Stimulated activated CD4-positive, alpha-beta T cell treated with anti-CD3 and anti-CD28 coated beads, Interleukin-15, amount 100 ng/mL, for 1 hour (primary cell): ENCODE results near the gene SIGLEC6.
"Not testable (repeated sequence)": the region's sequence is repeated elsewhere in the genome, so short reads cannot be mapped to it uniquely, and the experiment has no call there.

ENCODE experiments used
- DNase-seq, 2 donors: peaks; one replicate each; pipeline ENCODE4 v3.0.0-alpha.2; 2020; ENCODE audit warnings: low read depth in 1 of 2, low spot score in 1 of 2

SIGLEC6 gene

DNA sequence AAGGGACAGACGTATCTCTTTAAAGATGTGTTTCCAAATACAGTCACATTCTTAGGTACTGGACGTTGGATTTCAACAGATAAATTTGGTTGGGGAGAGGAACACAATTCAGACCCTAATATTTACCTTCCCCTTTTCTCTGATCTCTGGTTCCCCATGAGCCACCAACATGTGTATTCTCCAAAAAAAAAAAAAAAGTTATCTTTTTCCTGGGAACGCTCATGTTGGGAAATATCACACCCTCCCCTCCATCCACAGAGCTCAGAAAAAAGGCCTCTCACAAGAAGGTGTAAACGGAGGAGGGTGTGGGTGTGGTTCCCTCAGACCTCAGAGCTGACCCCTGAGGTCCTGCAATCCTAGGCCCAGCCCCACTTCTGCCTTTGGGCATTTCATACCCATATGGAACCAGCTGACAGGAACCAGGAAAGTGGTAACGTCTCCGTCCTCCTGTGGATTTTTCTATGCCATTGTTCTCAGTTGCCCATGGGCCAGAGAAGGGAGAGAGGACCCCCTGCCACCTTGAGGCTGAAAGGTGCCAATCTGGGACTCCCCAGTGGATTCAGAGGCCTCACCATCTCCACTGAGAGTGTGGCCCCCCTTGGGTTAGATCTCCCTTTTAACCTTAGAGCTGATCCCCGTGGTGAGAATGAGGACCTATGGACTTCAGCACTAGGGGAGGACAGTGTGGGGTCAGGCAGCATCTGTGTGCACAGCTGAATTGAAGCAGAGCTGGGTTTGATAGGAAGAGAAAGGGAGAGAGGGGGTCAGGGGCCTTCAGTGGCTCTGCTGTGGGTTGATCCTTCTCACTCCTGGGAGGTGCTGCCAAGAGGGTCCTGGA is 21.4 kb downstream of the SIGLEC6 start:
- no peak for DNase-seq

DNA sequence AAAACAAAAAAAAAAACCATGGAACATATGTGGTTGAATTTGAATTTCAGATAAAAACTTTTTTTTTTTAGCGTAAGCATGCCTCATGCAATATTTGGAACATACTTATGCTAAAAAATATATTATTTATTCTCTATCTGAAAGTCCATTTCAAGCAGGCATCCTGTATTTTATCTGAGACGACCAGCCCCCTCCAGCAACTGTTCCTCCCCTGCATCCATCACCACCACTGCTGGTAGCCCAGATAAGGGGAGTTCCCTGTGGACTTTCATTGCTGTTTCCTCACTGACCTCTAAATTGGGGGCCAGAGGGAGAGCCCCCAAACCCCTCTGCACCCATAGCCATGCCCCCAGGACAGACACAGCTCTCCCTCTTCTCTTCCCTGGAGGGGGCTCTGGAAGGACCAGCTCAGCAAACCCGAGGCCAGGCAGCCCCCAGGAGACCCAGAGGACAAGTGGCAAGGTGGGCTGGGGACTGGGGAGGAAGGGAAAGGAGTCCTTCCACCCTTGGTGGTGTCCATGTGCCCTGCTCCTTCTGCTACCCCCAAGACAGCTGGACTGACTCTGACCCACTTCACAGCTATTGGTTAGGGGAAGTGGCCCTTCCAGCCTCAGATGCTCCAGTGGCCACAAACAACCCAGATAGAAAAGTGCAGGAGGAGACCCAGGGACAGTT is 23.3 kb downstream of the SIGLEC6 start:
- DNase-seq, result no peak

DNA sequence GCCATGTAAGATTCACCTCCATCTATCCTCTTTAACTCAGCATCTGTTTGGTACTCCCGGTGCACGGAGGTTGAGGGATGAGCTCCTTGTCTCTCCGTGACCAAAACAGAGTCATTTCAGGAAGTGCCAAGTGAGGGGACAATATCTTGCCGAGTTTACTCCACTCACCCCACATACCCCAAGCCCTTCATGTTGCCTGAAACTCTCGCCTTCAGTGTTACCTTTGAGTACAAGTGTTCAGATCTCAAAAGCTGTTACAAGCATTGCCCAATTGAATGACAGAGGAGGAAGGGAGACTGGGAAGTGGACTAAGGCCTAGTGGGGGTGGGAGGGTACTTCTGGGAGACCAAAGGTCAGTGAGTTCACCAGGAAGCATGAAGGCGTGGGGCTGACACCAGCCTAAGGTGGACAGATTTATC is 23.8 kb downstream of the SIGLEC6 start:
- DNase-seq, result no peak

DNA sequence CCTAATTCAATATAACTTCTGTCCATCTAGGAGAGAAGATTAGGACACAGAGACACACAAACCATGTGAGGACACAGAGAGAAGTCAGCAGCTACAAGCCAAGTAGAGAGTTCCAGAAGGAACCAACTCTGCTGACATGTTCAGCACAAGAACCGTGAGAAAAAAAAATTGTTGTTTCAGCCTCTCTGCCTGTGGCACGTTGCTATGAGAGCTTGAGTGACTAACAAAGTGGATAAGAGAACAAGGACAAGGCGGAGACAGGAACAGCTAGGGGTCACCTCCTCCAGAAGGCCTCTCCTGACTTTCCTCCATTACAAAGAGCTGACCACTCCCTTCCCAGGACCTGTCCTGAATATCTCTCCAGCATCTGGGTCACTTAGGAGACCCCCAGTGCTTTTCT is 24.3 kb downstream of the SIGLEC6 start:
- no peak for DNase-seq

DNA sequence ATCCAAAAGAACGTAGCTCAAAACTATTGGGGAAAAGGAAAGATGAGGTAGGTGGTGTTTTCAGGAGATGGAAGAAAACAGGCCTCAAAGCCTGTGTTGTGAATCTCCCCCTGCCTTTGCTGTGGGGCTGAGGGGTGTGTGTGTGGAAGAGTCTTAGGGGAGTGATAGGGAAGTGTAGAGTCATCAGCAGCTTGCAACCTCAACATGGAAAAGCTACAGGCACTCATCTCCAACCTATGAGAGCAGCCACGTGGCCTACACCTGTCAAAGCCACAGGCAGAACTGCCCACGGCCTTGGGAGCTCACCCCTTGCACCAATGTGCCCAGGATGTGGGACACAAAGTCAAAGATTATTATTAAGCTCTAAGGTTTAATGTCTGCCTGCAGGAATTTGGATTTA is 25.6 kb downstream of the SIGLEC6 start:
- DNase-seq, result no peak

DNA sequence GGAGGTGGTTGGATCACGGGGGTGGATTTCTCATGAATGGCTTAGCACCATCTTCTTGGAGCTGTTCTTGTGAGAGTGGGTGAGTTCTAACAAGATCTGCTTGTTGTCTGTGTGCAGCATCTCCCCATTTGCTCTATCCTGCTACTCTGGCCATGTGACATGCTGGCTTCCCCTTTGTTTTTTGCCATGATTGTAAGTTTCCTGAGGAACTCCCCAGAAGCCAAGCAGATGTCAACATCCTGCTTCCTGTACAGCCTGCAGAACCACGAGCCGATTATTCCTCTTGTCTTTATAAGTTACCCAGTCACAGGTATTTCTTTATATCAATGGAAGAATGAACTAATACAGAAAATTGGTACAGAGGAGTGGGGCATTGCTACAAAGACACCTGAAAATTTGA is 27.6 kb downstream of the SIGLEC6 start:
- DNase-seq, result no peak

DNA sequence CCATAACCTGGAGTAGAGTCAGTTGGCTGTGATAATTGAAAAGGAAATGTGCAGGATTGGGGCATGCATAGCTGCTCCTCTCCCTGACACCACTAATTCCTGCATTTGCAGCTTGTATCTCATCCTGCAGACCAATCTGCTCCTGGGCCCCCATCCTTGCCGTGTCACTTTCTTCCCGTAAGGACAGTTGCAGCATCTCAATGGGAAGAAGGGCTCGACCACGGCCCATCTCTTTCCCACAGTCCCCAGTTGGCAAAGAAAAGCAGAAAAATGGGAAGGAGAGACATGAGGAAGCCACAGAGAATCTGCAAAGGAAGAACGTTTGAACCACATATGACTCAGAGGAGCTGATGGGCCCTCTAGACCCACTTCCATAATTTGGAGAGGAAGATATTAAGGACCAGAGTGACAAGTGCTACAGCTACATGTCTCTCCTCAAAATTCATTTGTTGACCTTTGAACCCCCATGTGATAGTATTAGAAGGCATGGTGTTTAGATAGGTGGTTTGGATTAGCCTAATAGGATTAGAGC is 28.1 kb downstream of the SIGLEC6 start:
- DNase-seq, result no peak

DNA sequence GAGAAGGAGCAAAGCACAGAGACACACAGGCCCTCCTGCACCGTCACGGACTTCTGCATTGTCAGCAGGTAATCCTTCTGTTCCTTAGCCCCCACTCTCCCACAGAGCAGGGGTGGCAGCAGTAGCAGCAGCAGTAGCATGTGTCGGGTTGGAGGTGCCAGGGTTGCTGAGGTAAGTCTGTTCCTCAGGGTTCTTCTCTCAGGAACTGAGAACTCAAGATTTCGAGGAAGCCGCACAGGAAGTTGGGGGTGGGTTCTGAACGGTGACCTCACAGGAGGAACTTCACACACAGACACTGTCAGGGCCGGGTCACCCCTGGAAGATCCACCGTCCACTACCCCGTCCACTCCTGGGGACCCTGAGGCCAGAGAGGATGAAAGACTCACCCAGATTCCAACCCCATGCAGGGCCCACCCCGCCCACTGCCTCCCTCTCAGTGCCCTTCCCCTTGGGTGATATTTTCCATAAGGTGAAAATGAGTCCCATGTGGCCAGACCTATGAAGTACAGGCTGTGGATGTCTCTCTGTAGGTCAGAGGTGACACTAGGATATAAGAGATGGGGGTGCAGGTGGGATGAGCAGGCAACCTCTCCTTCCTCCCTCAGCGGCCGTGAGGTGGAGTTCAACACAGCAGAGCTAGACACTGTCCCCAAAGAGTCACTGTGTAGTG is 29.7 kb downstream of the SIGLEC6 start, which contains the start of gene SIGLEC12:
TSS of gene SIGLEC12 (minus strand) at position 207 of the 670 bp plus-strand sequence. CDS start at position 140, 67 bp downstream.
- no peak for DNase-seq

DNA sequence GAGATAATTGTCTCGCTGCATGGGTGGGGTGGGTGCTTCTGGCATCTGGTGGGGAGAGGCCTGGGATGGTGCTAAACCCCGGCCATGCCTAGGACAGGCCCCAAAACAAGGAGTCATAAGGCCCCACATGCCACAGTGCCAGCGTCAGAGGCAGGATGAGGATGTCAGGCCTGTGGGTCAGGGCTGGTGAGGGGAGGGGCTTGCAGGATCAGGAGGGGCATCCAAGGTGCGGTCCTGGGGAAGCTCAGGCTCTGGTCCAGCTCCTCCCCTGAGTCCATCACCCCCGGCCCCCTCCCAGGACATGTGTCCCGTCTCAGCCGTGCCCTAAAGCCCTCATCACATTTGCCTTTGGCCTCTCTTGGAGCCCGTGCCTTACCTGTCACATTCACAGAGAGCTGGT is 30.5 kb downstream of the SIGLEC6 start:
- DNase-seq, result not testable (repeated sequence)

DNA sequence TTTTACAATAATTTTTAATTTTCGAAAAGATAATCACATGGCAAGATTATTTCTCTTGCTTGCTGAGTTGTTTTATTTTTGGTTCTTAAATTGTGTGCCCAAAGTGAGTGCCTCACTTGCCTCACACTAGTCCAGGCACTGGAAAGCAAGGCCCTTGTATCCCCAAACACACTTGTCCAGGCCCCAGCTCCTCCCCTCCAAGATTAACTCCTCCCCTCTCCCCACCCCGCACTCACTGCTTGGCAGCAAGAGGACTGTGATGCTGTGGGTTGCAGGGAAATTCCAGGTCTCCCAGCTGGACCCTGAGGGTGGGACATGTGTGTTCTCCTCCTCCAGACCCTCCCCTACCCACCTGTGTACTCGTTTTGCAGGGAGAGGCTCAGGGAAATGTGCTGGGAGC is 33.8 kb downstream of the SIGLEC6 start:
- DNase-seq, result no peak

DNA sequence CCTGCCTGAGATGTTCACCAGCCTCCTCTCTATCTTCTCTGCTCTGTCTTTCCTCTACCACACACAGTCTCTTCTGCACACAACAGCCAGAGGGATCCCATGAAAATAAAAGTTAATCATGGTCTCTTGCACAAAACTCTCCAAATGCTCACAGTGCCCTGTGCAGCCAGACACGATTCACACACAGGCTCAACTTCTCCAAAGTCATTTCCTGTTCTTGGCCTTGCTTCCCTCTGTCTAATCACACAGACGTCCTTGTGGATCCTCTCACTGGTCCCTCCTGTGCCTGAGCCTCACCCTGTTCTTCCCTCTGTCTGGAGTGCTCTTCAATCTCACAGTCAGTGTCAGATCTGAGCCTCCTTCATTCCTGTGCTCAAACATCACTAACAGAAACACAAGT is 37.7 kb downstream of the SIGLEC6 start:
- no peak for DNase-seq

DNA sequence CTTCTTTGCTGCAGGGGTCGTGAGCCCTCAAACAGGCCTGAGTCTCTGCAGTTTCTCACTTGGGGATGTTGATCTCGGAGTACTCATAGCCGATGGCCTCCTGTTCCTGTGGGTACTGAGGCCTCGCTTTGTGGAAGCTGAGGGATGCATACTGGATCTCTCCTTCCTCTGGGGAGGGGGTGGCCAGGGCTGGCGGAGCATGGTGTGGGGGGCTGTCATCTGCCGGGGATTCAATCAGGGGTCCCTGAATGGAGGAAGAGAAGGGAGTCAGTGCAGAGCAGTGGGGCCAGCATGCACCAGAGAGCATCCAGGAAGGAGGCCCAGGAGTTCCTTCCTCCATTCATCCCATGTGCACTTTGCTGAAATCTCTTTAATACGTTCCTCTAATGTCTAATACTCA is 39.9 kb downstream of the SIGLEC6 start:
- DNase-seq, result no peak

DNA sequence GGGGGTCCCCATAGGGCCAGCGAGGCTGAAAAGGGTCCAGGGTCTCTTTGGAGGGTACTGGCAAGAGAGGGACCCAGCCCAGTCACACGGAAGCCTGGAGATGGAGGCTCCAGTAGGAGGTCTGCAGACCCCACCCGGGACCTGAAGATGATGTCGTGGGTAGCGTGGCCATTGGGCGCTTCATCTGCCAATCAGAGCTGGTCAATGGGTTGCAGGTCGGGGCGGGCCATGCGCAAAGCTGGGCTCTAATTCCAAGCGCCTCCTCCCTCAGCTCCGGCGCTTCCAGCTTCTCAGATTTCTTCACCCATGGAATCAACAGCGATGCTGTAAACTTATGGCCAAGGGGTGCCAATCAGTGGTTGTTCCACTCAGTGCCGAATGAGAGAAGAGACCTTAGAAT is 40.8 kb downstream of the SIGLEC6 start:
- no peak for DNase-seq

DNA sequence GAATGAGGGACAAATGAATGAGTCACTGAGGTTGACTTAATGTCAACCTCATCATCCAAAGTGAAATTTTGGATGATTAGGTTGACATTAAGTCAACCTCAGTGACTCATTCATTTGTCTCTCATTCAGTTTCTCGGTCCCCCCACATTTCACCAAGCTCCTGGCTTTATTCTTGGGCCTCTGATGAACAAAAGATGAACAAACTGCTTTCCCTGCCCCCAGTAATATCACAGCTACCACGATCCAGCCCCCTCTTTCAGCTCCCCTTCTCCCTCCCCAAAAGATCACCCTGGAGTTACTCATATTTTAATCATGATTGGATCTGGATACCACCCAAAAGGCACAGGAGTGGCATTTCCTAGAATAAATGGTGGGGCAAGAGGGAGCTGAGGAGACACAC is 42.4 kb downstream of the SIGLEC6 start:
- DNase-seq, result no peak

DNA sequence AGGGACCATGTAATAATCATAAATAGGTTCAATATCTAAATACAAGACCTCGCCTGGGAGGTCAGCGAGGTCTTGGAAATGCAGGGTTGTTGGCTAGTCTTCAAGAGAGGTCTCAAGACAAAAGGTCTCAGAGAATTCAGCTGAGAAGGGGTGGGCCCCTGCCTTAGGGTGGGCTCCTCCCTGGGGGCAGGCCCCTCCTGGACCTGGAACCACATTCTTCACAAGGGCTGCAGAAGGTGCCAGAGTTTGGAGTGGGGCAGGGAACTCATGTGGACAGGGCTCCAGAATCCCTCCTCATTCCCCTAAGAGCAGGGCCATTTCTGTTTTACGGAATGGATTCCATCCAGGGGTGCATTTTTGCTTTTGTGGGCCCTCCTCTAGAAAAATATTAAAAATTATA is 43.0 kb downstream of the SIGLEC6 start:
- no peak for DNase-seq

DNA sequence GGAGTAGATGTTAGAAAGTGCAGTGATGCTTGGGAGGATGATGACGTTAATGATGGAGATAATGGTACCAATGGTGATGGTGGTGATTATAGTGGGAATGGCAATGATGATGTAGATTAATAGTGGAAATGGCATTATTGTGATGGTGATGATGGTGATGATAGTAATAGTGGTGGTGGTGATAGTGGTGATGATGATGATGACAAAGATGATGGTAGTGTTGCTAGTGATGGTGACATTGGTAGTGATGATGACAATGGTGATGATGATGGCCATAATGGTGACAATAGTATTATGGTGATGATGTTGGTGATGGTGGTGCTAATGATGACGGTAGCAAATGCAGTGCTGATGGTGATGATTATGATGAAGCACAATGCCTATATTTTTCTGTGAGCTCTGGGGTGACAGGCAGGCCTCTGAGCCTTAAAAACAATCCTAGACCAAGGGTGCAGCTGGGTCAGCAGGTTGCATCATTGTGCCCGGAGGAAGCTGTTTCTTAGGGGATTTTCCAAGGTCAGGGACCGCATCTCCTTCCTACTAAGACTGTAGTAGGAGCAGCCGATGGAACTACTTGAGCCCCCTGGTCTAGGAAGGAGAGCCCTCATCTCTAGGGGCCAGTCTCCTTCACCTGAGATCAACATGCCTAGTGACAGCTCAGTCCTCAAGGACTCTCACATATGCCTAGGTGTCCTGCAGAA is 45.4 kb downstream of the SIGLEC6 start:
- DNase-seq, result no peak

DNA sequence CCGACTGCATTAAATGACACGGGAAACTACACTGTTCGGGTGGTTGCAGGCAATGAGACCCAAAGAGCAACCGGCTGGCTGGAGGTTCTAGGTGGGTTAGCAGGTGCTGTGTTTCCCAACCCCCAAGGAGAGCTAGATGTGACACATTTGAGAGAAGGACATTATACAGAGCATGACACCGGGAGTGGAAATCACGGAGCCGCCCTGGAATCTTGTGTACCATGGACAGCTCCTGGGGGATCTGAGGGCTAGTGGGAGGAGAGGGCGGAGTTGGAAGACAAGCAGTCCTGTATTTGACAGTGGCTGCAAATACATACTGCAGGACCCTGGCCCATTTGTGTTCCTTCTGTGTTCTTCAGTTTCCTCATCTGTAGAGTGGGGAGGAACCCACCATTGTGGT is 50.9 kb downstream of the SIGLEC6 start:
- DNase-seq, result no peak

DNA sequence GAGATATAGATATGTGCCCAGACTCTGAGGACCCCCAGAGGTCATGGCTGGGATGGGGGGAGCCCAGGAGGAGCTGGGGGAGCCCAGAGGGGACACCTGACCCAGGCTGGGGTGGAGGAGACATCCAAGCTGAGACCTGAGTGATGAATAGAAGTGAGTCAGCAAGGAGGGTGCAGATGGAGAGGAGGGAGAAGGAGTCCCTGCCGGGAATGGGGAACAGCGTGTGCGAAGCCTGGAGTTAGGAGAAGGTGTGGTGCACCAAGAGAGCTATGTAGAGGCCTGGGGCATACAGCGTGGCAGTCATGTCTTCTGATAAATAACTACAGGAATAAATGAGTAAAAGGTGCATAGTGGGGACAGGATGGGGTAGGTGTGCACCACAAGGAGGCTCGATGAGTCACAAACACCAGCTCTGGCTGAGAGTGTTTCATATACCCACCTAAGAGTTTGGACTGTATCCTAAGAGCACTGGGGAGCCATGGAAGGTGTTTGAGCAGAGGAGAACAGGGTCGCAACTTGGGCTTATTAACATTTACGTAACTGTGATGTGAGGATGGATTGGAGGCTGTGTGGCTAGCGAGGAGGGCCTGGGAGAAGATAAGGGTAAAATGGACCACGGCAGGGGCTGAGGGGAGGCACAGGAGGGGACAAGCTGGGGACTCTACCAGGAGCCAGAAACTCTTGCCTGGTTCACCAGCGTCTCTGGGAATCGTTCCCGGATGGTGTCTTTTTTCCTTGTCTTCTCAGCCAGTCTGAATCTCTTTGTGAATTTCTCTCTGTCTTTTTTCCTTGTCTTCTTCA is 51.7 kb downstream of the SIGLEC6 start:
- no peak for DNase-seq

DNA sequence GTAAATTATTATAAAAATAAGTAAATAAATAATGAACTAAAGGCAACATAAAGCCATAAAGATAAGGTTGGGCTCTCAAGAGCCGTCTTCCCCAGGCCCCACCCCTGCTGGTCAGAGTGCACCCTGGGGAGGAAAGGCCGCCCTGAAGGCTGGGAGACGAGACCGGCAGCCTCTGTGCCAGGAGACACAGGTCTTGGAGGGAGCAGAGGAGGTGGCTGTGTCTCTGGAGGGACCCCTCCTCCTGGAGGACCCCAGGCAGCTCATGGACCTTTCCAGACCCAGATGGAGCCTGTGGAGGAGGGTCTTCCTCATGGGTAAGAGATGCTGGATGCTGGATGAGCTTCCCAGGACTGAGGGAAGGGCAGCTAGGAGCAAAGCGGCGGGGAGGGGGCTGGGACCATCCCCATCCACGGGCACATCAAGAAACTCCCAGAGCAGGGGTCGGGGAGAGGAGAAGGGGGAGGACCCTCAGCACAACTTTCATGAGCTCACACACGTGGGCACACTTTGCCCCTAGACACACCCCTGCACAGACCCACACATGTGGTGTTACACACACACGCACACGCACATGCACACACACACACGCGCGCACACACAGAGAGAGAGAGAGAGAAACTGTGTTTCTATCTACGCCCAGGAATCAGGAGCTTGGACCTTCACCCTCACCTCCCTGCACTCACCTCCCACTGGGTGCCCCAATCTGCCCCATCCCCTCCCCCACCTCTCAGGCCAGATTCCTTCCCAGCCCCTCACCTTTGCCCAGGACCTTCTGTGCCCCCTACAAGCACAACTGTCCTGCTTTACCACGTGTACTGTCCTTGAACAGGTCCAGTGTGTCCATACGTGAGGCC is 52.9 kb downstream of the SIGLEC6 start, which contains the start of gene CEACAM18:
TSS of gene CEACAM18 (plus strand) at position 159 of the 854 bp plus-strand sequence.
- no peak for DNase-seq
